HG02885 (cell line): ENCODE data around the gene ADI1.
"Not testable (repeated sequence)": the region's sequence is repeated elsewhere in the genome, so short reads cannot be mapped to it uniquely, and the experiment has no call there.

Source experiments
- ATAC-seq: cut with Tn5 transposase; IDR thresholded peaks from one replicate; pipeline ENCODE4 v1.9.1; 2021; ENCODE audit warnings: mild to moderate bottlenecking; ENCODE audit not compliant: unreplicated experiment, poor library complexity

Gene ADI1

DNA sequence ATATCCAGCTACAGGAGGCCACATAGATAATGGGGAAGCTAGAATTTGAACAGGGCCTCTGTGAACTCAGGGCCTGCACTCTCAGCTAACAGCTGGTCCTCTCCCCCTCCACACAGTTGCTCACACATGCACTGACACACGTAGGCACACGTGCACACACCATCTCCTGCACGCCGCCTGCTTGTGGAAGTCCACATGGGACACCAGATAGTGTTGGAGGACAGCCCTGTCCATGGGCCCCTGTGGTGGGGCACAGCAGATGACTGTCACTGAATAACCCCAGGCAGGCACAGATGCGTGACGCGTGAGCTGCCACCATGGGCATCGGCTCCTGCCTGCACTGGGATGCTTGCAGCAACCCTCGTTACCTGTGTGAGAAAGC is 52.9 kb downstream of the ADI1 start:
- no peak for ATAC-seq

DNA sequence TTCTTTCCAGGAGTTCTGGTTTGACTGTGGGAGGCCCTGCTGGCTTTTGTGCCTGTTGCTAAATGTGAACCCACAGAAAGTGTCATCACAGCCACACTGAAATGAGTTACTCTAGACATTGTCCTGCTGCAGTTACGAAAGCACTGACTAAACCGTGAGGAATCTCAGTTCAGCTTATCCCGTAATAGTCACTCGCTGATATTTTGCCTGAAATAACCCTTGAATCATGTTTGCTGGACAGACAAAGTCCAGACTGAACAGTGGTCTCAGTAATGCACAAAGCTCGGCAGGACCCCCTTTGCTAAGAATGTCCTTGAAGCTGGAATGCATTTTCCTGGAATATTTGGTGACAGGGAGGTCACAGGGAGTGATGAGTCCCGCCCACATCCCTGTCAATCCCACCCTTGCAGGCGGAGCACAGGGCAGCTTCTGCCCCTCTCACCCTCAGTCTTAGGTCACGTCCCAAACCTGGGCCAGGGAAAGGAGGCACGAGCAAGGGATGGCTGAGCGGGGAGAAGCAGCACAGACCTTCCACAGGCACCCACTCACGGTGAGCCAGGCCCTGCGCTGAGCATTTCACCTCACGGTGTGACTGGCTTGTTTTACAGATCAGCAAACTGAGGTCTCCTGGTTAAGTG is 53.4 kb downstream of the ADI1 start:
- no peak for ATAC-seq

DNA sequence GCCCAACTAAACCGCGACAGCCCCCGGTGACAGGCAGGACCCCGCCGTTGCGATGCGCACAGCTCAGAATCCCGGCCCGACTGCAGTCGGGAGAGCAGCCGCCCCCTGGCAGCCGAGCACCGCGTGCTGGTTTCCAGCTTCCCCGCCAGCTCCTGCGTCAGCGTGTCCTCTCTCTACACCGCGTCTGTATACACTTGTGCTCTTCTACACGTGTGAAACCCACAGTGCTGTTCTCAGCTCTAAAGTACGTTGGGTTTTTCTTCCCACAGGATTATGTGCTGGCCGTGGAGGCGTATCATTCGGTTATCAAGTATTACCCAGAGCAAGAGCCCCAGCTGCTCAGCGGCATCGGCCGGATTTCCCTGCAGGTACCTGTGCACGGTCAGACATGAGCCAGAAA is 54.0 kb downstream of the ADI1 start:
- no peak for ATAC-seq

DNA sequence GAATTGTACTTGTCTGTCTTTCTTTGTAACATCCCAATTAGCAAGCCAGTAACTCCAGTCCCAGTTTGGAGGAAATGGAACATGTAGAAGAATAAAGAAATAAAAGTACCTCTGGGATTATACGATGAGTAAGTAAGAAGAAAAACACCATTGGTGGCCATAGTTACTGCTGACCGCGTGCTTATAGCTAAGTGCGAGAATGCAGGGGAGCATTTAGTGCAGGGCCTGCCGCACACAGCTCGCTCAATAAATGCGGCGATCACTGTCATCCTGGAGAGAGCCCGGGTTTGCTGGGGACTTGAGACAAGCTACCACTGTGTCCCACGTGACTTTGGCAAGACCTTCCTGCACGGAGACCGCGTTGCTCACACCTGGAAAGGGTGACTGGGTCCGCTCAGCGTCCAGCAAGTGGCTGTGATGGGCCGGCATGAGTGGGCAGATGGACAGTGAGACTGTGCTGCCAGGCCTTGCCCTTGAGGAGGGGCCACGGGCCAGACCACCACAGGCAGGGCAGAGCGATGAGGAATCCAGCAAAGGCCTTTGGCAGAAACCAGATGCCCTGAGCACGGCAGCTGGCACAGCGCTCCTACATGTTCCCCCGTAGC is 54.8 kb downstream of the ADI1 start:
- ATAC-seq, result no peak

DNA sequence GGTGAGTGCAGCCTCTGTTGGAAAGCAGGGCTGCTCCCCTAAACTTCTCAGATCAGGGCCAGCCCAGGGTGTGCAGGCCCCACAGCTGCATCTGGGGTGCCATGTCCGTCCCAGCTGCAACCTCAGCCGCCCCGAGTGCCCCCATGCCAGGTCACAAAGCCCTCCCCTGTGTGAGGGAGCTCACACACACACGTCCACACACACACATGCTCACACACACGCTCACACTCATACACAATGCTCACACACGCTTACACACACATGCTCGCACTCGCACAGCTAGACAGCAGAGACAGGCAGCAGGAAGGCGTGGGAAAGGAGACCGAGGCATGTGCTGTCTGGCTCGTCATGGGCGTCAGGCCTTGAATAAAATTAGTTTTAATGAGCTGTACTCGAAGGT is 55.4 kb downstream of the ADI1 start:
- ATAC-seq, result no peak

DNA sequence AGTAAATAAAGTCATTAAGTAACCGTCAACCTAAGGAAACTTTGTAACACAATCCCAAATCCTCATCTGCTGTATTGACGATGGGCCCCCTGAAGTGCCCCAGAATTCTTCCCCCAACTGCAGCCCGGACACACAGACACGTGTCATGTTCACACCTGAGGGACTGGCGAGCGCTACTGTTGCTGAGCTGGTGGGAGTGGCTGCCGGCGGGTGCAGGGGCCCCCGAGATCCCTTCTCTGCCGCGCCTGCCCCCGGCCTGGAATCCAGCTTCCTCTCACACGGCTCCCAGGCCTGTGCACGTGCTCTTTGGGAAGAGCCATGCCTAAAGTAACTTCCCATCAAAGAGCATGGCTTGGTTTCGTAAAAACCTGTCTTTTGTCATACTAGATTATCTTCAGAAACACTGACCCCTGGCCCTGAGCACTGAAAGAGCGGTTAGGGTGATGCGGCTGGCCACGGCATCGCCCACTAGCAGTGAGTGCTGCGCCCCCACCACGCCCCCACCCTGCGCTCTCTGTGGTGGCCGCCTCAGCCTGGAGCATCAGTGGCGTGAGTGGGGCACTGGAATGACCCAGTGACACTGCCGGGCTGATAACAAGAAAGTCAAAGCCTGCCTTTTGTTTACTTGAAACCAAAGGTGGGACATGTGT is 56.0 kb downstream of the ADI1 start:
- ATAC-seq, result no peak

DNA sequence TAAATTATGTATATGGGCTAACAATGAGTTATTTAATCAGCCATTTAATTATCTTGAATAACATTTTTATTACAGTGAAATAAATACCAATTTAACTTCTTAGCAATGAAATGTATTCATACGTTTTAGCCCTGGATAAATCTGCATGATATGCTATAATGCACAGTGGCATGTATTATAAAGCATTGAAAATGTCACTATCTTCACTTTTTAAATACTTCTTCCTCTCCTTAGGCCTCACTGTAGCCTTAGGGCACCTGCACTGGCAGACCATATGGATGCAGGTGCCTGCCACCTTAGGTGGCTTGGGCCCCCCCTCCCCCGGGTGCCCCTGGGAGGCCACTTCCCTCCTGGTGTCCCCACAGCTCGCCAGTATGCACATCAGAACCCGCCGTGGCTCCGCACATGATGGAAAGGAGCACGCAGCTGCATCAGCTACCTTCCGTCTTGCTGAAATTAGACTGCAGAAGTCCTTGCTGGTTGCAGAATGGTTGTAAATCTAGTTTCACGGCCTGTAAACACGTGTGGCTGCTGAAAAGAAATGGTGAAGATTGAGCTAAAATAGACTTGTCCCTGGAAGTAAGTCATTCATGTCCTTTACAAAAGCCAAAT is 56.7 kb downstream of the ADI1 start:
- ATAC-seq, result peak; percentile 8

DNA sequence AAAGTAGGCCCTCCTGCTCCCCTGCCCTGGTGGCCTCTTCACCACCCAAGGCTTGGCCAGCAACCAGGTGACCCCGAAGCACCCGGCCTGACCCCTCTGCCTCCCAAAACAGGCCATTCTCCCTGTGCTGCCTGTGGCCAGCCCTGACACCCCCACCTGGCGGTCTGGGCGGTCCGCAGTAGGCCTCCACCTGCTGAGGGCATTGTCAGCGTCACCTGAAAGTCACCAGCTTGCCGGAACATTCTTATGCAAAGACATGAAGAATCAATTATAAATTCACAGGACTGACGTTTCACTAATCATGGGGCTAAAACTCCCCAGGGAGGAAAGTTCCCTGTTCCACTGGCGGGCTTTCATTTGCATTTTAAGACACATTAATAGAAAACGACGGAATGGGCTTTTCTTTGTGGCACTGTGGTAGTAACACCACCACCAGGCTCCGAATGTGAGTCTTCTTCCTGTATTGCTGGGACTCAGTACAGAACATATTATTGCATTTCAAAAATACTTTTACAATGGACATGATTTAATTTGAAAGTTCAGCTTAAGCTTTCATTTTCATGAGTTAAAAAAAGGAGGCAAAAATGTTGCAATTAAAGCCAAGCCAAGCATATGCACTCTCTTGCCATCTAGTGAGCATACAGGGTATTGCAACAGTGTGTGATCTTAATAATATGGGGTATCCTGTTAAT is 57.4 kb downstream of the ADI1 start:
- peak; percentile 70 for ATAC-seq

DNA sequence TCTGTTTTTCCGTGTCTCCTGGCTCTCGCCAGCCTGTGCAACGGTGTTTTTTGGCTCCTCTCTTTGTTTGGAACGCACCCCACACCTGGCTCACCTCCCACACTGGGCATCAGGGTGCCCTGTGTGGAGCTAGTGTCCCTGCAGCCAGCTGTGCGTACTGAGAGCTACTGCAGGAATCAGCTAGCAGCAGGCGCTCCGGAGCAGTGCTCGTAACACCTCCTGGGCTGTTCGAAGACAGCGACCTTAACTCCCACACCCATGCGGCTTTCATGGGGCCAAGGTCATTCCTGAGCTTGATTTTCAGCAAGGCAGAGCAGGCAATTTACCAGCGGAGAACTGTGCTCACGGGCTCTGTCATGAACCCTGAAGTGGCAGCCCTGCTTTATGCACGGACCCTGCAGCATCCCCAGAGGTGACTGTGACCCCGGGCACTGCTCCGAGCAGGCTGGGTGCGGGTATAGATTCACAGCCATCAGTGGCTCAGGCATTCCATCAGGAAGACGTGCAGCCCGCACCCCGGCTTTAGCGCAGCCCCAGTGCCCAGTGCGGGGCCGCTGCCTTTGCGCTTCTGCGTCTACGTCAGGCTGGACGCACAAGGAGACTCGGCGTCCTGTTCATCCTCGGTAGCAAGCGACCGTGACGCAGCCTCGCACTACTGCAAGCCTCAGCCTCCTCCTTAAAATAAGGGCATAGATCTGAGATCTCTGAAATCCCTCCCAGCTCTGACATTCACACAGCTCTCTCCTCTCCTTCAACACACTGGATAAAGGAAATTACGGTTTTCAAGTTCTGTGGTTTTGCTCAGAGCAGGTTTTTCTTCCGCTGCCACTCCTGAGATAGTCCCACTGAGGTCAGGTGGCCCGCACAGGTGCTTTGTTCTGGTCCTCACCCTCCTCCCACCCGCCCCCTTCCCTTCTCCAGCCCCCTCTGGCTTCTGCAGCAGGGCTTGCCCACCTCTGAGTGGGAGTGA is 58.2 kb downstream of the ADI1 start:
- no peak for ATAC-seq

DNA sequence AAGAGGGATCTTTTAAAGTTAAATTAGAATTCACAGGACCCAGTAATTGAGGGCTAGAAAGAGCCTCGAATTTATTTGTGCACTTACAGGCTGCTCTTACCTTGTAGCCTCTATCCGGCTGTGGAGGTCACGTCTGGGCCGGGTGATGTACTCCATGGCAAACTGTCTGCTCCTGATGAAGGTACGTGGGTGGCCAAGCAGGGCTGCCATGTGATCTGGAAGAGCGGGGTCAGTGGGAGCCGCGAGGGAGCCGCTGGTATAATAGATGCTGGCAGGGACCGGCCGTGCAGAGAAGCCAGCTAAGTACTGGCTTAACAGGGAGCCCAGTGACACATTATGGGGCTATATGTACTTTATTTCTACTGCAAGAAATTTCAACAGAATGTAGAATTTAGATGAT is 59.2 kb downstream of the ADI1 start:
- no peak for ATAC-seq

DNA sequence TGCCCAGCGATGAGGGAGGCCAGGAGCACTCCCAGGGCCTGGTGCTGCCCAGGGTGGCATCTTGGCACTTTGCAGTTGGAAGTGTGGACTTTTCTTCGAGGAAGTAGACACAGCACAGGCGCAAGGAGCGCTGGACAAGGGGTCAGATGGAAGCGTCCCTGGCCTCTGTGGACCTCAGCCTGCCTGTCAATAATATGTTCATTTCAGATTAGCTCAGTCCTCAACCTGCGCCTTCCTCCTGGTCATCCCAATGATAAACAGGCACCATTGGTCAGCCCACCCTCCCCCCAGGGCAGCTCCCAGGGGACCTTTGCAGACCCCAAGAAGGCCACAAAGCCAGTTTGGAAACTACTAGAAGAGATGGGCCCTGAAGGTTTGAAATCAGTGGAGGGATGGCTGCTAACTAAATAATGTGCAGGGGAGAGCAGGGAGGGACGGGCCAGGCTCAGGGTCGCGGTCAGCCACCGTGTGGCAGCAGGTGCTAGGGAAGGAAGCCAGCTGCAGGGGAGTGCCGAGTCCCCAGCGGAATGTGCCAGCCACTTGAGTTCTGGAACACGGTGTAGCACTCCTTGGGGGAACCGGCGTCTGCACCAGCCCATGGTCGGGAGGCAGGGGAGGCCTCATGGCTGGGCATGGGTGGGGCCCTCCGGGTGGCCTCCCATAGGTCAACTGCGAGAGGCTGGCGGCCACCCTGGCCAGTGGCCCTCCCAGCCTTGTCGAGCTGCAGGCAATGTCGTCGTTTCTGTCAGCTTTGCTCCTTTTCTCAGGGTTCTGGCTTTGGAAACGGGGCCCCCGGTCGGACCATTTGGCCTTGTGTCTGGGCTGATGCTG is 59.9 kb downstream of the ADI1 start:
- ATAC-seq, result no peak

DNA sequence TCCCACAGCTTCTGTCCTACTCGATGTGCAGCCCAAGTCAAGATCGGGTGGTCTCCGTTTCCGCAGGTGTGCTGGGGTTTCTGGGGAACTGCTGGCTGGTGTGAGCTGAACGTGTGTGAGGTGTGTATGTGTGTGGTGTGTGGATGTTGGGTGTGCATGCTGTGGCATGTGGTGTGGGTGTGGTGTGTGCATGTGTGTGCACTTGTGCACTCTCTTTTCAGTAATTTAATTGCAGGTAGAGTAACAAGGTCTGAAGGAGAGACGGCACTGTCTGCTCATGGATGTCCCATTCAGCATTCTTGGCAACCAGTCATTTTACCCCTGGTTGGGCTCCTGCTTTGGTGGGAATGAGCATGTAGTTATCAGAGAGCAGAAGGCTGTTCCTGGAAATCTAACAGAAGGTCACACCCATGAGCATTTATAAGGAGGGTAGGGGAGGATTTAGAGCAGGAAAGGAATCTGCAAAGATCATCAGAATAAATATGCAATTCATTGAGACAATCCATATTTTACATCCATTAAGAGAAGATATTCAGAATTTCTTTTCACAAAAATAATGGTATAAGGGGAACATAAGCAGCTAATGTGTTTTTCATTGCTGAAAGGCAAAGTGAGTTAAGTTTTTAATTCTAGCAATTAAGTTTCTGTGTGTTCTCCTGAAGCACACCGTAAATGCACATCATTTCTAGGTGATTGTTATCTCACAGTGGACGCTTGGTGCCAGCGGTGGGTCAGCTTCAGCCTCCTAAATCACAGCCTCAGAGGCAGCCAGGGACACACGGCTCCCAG is 60.7 kb downstream of the ADI1 start:
- no peak for ATAC-seq

DNA sequence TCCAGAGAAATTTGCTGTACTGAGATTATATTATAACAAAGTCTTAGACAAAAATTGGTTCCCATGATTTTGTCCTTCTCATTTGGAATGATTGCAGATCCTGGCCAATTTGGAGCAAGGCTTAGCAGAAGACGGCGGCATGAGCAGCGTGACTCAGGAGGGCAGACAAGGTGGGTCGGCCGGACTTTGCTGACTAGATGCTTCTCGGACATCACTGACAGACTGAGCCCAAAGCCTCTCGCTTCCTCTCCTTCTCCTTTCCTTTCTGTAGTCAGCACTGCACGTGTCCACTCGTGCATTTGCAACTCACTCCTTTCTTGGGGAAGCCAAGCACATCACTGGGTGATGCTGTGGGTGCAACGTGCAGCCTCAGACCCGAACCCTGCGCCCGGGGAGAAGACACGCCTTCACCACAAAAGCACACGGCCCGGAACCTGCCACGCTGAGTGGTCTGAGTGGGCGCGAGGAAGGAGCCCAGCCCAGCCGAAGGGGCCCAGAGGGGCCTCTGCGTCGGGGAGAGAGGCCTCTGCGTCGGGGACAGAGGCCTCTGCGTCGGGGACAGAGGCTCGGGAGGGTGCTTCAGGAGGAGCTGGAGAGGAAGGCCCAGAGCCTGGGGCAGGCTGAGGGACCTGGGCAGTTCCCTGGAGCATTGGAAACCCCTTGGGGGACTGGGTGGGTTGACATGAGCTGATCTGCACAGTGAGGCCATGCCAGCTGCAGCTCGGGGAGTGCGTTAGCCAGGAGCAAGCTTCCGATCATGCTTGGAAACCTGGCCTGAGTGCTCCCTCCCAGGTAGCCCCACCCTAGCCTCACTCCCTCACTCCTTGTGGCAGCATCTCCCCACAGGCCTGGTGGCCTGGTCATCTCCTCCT is 61.6 kb downstream of the ADI1 start:
- no peak for ATAC-seq

DNA sequence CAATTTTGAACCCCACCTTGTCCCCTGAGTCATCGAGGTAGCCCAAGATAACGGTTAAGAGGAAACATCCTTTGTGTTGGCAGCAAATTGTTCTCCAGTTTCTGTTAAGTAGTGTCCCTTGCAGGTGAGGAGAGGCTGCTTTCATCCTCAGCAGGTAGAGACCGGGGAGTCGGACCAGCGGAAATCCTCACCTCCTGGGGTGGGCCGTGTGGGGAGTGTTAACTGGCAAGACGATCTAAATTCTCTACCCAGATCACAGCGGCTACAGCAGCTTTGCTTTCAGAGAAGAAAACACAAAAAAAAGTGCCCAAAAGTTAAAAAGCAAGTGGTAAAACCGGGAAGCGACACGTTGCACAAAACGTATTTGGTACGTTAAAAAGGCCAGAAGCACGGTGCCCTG is 63.2 kb downstream of the ADI1 start:
- no peak for ATAC-seq

DNA sequence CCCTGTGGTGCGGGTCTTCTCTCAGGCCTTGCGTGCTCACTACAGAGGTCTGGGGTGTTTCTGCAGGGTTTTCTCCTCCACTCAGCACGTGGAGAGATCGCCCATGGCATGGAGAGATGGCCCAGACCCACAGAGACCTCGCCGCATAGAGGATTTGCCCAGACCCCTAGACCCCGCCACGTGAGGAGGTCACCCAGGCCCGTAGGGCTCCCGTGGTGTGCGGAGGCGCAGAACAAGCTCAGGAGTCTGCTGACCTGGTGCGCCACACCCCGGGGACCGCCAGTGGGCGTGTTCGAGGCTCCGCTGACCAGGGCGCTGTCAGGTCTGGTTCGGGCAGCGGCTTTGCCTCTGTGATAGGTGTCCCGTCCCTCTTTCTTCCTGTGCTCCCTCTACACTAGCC is 64.5 kb downstream of the ADI1 start:
- ATAC-seq, result no peak

DNA sequence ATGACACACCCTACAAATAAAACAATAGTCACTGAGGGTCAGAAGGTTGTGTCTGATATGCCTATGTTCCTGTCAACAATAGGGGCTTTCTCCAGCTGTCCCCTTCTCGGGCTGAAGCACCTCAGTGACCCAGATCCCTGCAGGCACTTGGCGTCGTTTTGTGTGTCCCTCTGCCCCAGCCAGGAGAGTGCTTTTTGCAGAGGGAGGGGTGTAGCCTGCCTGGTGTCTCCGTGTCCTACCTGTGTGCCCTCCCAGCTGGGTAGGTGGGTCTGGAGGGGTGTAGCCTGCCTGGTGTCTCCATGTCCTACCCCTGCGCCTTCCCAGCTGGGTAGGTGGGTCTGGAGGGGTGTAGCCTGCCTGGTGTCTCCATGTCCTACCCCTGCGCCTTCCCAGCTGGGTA is 65.3 kb downstream of the ADI1 start:
- ATAC-seq, result not testable (repeated sequence)
